PC-3 (cell line): ENCODE results near the gene ARHGAP15. TPM values are rescaled to one million over a fixed set of nuclear protein-coding genes. Genes with fewer than 3 reads are reported as not detected.

Experiments used
- ATAC-seq: fragments of 200-7000 bp; cut with Tn5 transposase; 2 replicates; pipeline ENCODE4 v1.9.1; 2020; ENCODE audit warnings: mild to moderate bottlenecking, moderate library complexity
- BruUV-seq: library from RNA; stranded (reverse); fragments of 400-500 nt; replicated peaks from 2 replicates; lab custom pipeline; 2021; lab: Mats Ljungman, UMichigan
- CTCF ChIA-PET: fragments of 300-600 bp; sonication (Branson Sonifier 250); formaldehyde crosslinking; loops from one replicate; lab custom pipeline; 2022; ENCODE audit warnings: antibody characterized with exemption; lab: Charles Lee
- POLR2A ChIA-PET: fragments of 300-600 bp; sonication (Branson Sonifier 250); formaldehyde crosslinking; loops from one replicate; lab custom pipeline; 2022; ENCODE audit warnings: antibody characterized with exemption; ENCODE audit not compliant: unreplicated experiment; lab: Charles Lee
- DNase-seq: peaks from one replicate; pipeline ENCODE4 v3.0.0-alpha.2; 2015
- H2AFZ ChIP-seq: fragments of 300-600 bp; sonication (generic); 2 replicates; pipeline ENCODE4 v1.6.0; 2016; ENCODE audit warnings: antibody characterized with exemption, low read length
- H3F3A ChIP-seq: fragments of 300-600 bp; sonication (generic); one replicate; pipeline ENCODE4 v1.6.0; 2017; ENCODE audit warnings: antibody characterized with exemption, low read length, control low read depth, mild to moderate bottlenecking; ENCODE audit not compliant: unreplicated experiment
- H3K27ac ChIP-seq: fragments of 300-600 bp; sonication (generic); 2 replicates; pipeline ENCODE4 v1.5.1; 2016; ENCODE audit warnings: mild to moderate bottlenecking, low read length
- H3K27me3 ChIP-seq: fragments of 300-600 bp; sonication (generic); 2 replicates; pipeline ENCODE4 v1.6.1; 2016; ENCODE audit warnings: low read length, mixed read lengths
- H3K36me3 ChIP-seq: fragments of 300-600 bp; sonication (generic); 2 replicates; pipeline ENCODE4 v1.6.1; 2016; ENCODE audit warnings: low read depth, mixed run types, low read length, mixed read lengths
- H3K4me1 ChIP-seq: fragments of 300-600 bp; sonication (generic); 2 replicates; pipeline ENCODE4 v1.5.1; 2016; ENCODE audit warnings: low read length; ENCODE audit not compliant: insufficient read depth
- H3K4me2 ChIP-seq: fragments of 300-600 bp; sonication (generic); 2 replicates; pipeline ENCODE4 v1.6.0; 2016; ENCODE audit warnings: low read length
- H3K4me3 ChIP-seq: fragments of 300-600 bp; sonication (generic); 2 replicates; pipeline ENCODE4 v1.5.1; 2016; ENCODE audit warnings: mild to moderate bottlenecking, low read length, mixed read lengths
- H3K79me2 ChIP-seq: fragments of 300-600 bp; sonication (generic); 2 replicates; pipeline ENCODE4 v1.6.1; 2017; ENCODE audit warnings: low read length, mixed read lengths
- H3K9ac ChIP-seq: fragments of 300-600 bp; sonication (generic); 2 replicates; pipeline ENCODE4 v1.6.0; 2016; ENCODE audit warnings: mild to moderate bottlenecking, low read length
- H3K9me2 ChIP-seq: fragments of 300-600 bp; sonication (generic); replicated peaks from 2 replicates; pipeline ENCODE4 v1.6.1; 2016; ENCODE audit warnings: mixed run types, low read length, mixed read lengths
- H3K9me3 ChIP-seq: fragments of 300-600 bp; sonication (generic); 2 replicates; pipeline ENCODE4 v1.6.1; 2016; ENCODE audit warnings: low read length, mixed read lengths
- H4K20me1 ChIP-seq: fragments of 300-600 bp; sonication (generic); 2 replicates; pipeline ENCODE4 v1.6.1; 2016; ENCODE audit warnings: low read length, mixed read lengths
- EZH2 ChIP-seq: fragments of 300-600 bp; sonication (generic); IDR thresholded peaks from one replicate; pipeline ENCODE4 v1.6.1; 2017; ENCODE audit warnings: antibody characterized with exemption, mild to moderate bottlenecking, low read length; ENCODE audit not compliant: unreplicated experiment
- EZH2phosphoT487 ChIP-seq: fragments of 300-600 bp; sonication (generic); IDR thresholded peaks from 2 replicates; pipeline ENCODE4 v1.6.1; 2018; ENCODE audit warnings: mild to moderate bottlenecking, antibody characterized with exemption, low read length, borderline replicate concordance
- intact Hi-C: fragments of 100-400 bp; cut with micrococcal nuclease; formaldehyde crosslinking; loops from 2 replicates; pipeline ENCODE4 v1.9.0; 2023
- total RNA-seq: library from RNA; depleted of rRNA; stranded (reverse); fragments of >200 nt; gene quantifications from 2 replicates; pipeline ENCODE4 v1.2.3, GENCODE V29; 2014
- TF ChIP-seq, protein P1 (sequence below): fragments of 300-600 bp; sonication (generic); conservative IDR thresholded peaks from 2 replicates; pipeline ENCODE4 v1.5.1; 2017; ENCODE audit warnings: antibody characterized with exemption, low read depth, mild to moderate bottlenecking, low read length

The ARHGAP15 gene
- total RNA-seq, 1 experiment from 2014 or later, result not detected

DNA sequence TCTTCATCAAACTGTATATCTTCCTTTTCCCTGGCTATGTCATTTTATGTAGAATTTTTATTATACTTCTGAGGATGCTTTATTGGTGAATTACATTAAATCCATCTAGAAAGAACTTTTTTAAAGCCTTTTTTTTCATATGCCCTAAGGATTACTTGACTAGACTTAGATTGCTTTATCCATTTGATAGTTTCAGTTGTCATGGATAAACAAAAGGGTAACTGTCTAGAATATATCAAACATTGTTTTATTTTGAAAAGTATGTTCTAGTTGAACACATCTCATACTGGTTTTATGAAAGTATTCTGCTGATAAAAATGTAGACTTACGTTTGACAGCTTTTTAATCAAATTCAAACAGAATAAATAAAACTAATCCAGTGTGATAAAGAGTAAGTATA lies 639.8 kb downstream of the ARHGAP15 start:
- ChIA-PET CTCF (no interaction called here), POLR2A (no interaction called here)
- H3K9me2 ChIP-seq, result no peaks in the 10 kb centered on the region
- no peaks in the 10 kb centered on the region for H3F3A ChIP-seq
- H3K36me3 ChIP-seq, result no peaks in the 10 kb centered on the region
- H3K9ac ChIP-seq, result no peak overlapping the region
- no peak overlapping the region for H2AFZ ChIP-seq
- no peaks in the 10 kb centered on the region for H3K27me3 ChIP-seq
- no peaks in the 10 kb centered on the region for H3K4me1 ChIP-seq
- no peak overlapping the region for H3K27ac ChIP-seq
- DNase-seq (no peak), ATAC-seq (no peak)
- intact Hi-C loops, result no loop called here
- no peaks in the 10 kb centered on the region for H4K20me1 ChIP-seq
- H3K9me3 ChIP-seq, result no peaks in the 10 kb centered on the region
- TF ChIP-seq EZH2, result no peak
- TF ChIP-seq, protein P1, sequence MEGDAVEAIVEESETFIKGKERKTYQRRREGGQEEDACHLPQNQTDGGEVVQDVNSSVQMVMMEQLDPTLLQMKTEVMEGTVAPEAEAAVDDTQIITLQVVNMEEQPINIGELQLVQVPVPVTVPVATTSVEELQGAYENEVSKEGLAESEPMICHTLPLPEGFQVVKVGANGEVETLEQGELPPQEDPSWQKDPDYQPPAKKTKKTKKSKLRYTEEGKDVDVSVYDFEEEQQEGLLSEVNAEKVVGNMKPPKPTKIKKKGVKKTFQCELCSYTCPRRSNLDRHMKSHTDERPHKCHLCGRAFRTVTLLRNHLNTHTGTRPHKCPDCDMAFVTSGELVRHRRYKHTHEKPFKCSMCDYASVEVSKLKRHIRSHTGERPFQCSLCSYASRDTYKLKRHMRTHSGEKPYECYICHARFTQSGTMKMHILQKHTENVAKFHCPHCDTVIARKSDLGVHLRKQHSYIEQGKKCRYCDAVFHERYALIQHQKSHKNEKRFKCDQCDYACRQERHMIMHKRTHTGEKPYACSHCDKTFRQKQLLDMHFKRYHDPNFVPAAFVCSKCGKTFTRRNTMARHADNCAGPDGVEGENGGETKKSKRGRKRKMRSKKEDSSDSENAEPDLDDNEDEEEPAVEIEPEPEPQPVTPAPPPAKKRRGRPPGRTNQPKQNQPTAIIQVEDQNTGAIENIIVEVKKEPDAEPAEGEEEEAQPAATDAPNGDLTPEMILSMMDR, result no peak
- TF ChIP-seq EZH2phosphoT487, result no peak
- BruUV-seq, result no TSS peak
- H3K4me3 ChIP-seq, result no peak overlapping the region
- H3K79me2 ChIP-seq, result no peaks in the 10 kb centered on the region
- H3K4me2 ChIP-seq, result no peak overlapping the region

DNA sequence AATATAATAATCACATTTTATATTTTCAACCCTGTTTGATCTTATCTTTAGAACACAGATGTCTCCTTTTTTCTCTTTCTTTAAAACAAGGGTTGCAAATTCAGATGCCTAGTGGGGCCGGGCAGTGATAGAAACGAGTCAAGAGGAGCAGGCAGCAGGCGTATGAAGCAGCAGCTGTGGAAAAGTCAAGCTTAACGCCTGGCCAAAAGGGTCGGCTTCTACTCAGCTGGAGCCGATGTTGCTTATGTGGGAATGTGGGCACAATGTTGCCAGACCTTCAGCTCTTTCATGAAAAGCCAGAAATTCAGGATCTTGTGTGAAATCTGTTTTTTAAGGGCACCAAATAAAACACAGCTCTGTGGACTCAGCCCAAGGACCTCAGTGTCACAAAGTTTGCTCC lies 642.7 kb downstream of the ARHGAP15 start:
- Histone ChIP-seq H2AFZ (no peak overlapping the region), H3K27ac (no peak overlapping the region), H3K27me3 (no peaks in the 10 kb centered on the region), H3K36me3 (no peaks in the 10 kb centered on the region), H3K9me2 (no peaks in the 10 kb centered on the region), H3K4me1 (no peaks in the 10 kb centered on the region), H4K20me1 (no peaks in the 10 kb centered on the region), H3F3A (no peaks in the 10 kb centered on the region), H3K4me2 (no peak overlapping the region), H3K79me2 (no peaks in the 10 kb centered on the region), H3K4me3 (no peak overlapping the region), H3K9me3 (no peaks in the 10 kb centered on the region), H3K9ac (no peak overlapping the region)
- ChIA-PET CTCF (no interaction called here), POLR2A (interaction anchor here (0.5 kb wide), 1 partner anchor 86 kb away, joined by 6 read pairs; no protein-coding TSS in a partner anchor)
- DNase-seq (no peak), ATAC-seq (no peak)
- intact Hi-C loops, result no loop called here
- BruUV-seq, result no TSS peak
- TF ChIP-seq, protein P1, result no peak
- TF ChIP-seq EZH2, result no peak
- no peak for TF ChIP-seq EZH2phosphoT487

DNA sequence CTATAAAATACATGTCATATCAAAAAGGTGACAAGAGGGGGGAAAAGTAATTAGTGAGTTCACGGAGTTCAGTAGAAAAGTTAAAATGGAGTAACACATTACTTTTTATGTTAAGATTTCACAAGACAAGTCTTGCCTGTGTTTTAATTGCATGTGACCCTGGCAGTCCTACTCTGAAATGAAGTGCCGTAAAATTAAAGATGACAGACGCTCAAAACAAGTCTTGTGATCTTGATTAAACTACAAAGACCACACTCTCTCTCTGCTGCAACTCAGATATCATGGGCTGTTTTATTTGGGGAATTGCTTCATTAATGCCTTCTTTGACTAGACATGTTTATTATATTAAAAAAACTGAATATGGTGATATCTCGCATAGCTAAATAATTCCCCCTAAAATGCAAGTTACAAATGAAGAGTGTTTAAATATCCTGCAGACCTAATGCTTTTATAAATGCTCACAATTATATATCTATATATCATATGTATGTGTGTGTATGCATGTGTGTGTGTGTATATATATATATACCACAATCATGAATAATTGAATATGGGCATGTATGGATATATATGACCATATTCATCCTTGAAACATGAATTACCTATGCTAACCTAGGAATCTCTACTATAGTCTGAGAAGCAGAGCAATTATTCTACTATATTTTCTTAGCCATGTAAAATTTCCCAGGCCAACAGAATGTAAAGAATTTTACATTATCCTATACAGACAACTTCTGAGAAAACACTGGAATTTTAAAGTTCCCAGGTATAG lies 647.5 kb downstream of the ARHGAP15 start:
- H3K4me2 ChIP-seq, result no peak overlapping the region
- no peak overlapping the region for H3K27ac ChIP-seq
- no peaks in the 10 kb centered on the region for H3K79me2 ChIP-seq
- intact Hi-C loops, result no loop called here
- POLR2A ChIA-PET, result no interaction called here
- H3K9me2 ChIP-seq, result no peaks in the 10 kb centered on the region
- no peaks in the 10 kb centered on the region for H3K4me1 ChIP-seq
- H2AFZ ChIP-seq, result no peak overlapping the region
- no peaks in the 10 kb centered on the region for H3F3A ChIP-seq
- ATAC-seq (no peak), DNase-seq (no peak)
- H3K9me3 ChIP-seq, result no peaks in the 10 kb centered on the region
- H3K4me3 ChIP-seq, result no peak overlapping the region
- no peak overlapping the region for H3K9ac ChIP-seq
- TF ChIP-seq EZH2phosphoT487, result no peak
- no peak for TF ChIP-seq EZH2
- TF ChIP-seq, protein P1, result no peak
- CTCF ChIA-PET, result no interaction called here
- no peaks in the 10 kb centered on the region for H3K36me3 ChIP-seq
- H4K20me1 ChIP-seq, result no peaks in the 10 kb centered on the region
- no peaks in the 10 kb centered on the region for H3K27me3 ChIP-seq
- BruUV-seq, result no TSS peak
